Measurements from ENCODE around the gene CHTOP. TPM values are rescaled to one million over a fixed set of nuclear protein-coding genes. Genes with fewer than 3 reads are reported as not detected.

CHTOP gene
- total and polyA plus RNA-seq, 2 experiments from 2014 or later = 26.9 to 42.2 TPM

- no peak for TF ChIP-seq EZH2phosphoT487 (IDR thresholded peaks at IDR 0.05; ENCODE audit: insufficient read depth, low read depth)
- no peak for TF ChIP-seq EZH2 (IDR thresholded peaks at IDR 0.05; ENCODE audit: insufficient read depth, poor library complexity, severe bottlenecking)
- no peak overlapping the region for H3K27ac ChIP-seq
- 84% methylated on average over 7 of the region's 7 CpGs for WGBS, 2 experiments (ENCODE audit: low coverage in 1 of 2, low lambda C conversion rate in 2 of 2, missing lambda C conversion rate in 2 of 2)
- no peak for DNase-seq
- no peak overlapping the region for H3K9ac ChIP-seq
- no peak overlapping the region for H3K4me3 ChIP-seq
- H3K9me3 ChIP-seq (ENCODE audit: low read depth) = no peaks in the 10 kb centered on the region
- H3K9me2 ChIP-seq (ENCODE audit: insufficient read depth) = no peaks in the 10 kb centered on the region
- in situ Hi-C loops (cut with MboI) = no loop called here
- no peaks in the 10 kb centered on the region for H3K27me3 ChIP-seq (replicated peaks; ENCODE audit: insufficient read depth)
- H2AFZ ChIP-seq = no peak overlapping the region
- H3K36me3 ChIP-seq (ENCODE audit: low read depth) = peaks cover 22% of the 10 kb centered on the region
- peaks cover 75% of the 10 kb centered on the region for H3F3A ChIP-seq (ENCODE audit: insufficient read depth)
- no peak overlapping the region for H3K4me2 ChIP-seq (ENCODE audit: unreplicated experiment)
- H3K79me2 ChIP-seq (ENCODE audit: insufficient read depth) = peaks cover 8% of the 10 kb centered on the region
- H4K20me1 ChIP-seq (ENCODE audit: insufficient read depth) = no peaks in the 10 kb centered on the region
- H3K4me1 ChIP-seq (ENCODE audit: insufficient read depth) = peaks cover 22% of the 10 kb centered on the region; the same call in 1 of the 2 replicates
Measured at GRCh38 chr1:153599847-153600246, 34.0 kb upstream of the CHTOP start.

DNA sequence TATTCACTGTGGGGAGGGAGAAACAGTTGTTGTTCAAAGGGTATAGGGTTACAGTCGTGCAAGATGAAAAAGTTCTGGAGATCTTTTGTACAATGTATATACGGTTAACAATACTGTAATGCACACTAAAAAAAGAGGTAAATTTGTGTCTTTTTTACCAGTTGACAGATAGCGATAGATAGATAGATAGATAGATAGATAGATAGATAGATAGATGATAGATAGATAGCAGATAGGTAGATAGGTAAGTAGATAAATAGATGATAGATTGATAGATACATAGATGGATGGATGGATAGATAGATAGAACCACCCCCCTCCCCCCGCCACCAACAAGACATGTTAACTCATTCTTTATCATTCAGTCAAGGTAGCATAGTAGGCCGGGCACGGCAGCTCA lies 31.1 kb upstream of the CHTOP start:
- no peak overlapping the region for H3K27ac ChIP-seq
- H3K79me2 ChIP-seq (ENCODE audit: insufficient read depth) = peaks cover 30% of the 10 kb centered on the region
- H3K9me3 ChIP-seq (ENCODE audit: low read depth) = no peaks in the 10 kb centered on the region
- TF ChIP-seq EZH2 (IDR thresholded peaks at IDR 0.05; ENCODE audit: insufficient read depth, poor library complexity, severe bottlenecking) (no peak), EZH2phosphoT487 (IDR thresholded peaks at IDR 0.05; ENCODE audit: insufficient read depth, low read depth) (no peak)
- H3K9me2 ChIP-seq (ENCODE audit: insufficient read depth) = no peaks in the 10 kb centered on the region
- peaks cover 49% of the 10 kb centered on the region for H3K36me3 ChIP-seq (ENCODE audit: low read depth)
- peaks cover 17% of the 10 kb centered on the region; the same call in 1 of the 2 replicates for H3K4me1 ChIP-seq (ENCODE audit: insufficient read depth)
- no peak overlapping the region for H3K4me2 ChIP-seq (ENCODE audit: unreplicated experiment)
- no peak overlapping the region for H3K4me3 ChIP-seq
- 79 to 80% methylated on average over 6 of the region's 6 CpGs for WGBS, 2 experiments (ENCODE audit: low coverage in 1 of 2, low lambda C conversion rate in 2 of 2, missing lambda C conversion rate in 2 of 2)
- H2AFZ ChIP-seq = no peak overlapping the region
- H3K27me3 ChIP-seq (replicated peaks; ENCODE audit: insufficient read depth) = no peaks in the 10 kb centered on the region
- DNase-seq = no peak
- peaks cover 79% of the 10 kb centered on the region for H3F3A ChIP-seq (ENCODE audit: insufficient read depth)
- H3K9ac ChIP-seq = no peak overlapping the region
- no peaks in the 10 kb centered on the region for H4K20me1 ChIP-seq (ENCODE audit: insufficient read depth)
- in situ Hi-C loops (cut with MboI) = no loop called here

DNA sequence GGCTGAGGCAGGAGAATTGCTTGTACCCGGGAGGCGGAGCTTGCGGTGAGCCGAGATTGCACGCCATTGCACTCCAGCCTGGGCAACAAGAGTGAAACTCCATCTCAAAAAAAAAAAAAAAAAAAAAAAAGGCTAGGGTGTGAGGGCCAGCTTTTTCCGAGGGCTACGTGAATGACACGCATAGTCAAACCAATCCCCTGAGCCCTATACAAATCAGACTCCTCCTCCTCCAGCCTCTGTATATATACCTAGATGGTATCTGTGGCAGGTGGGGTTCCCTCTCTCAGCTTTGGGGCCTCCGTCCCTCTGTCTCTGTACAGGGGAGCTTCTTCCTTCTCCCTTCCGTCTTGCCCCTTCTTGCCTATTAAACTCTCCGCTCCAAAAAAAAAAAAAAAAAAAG lies 27.7 kb upstream of the CHTOP start:
- no peak for TF ChIP-seq EZH2phosphoT487 (IDR thresholded peaks at IDR 0.05; ENCODE audit: insufficient read depth, low read depth)
- TF ChIP-seq EZH2 (IDR thresholded peaks at IDR 0.05; ENCODE audit: insufficient read depth, poor library complexity, severe bottlenecking) = no peak
- no peaks in the 10 kb centered on the region for H3K27me3 ChIP-seq (replicated peaks; ENCODE audit: insufficient read depth)
- peaks cover 41% of the 10 kb centered on the region for H3K36me3 ChIP-seq (ENCODE audit: low read depth)
- no peak for DNase-seq
- no peaks in the 10 kb centered on the region for H3K9me2 ChIP-seq (ENCODE audit: insufficient read depth)
- no peak overlapping the region for H2AFZ ChIP-seq
- H3K4me2 ChIP-seq (ENCODE audit: unreplicated experiment) = no peak overlapping the region
- peaks cover 72% of the 10 kb centered on the region for H3F3A ChIP-seq (ENCODE audit: insufficient read depth)
- in situ Hi-C loops (cut with MboI) = no loop called here
- H3K4me1 ChIP-seq (ENCODE audit: insufficient read depth) = peaks cover 27% of the 10 kb centered on the region
- no peak overlapping the region for H3K4me3 ChIP-seq
- no peak overlapping the region for H3K9ac ChIP-seq
- no peak overlapping the region for H3K27ac ChIP-seq
- no peaks in the 10 kb centered on the region for H3K9me3 ChIP-seq (ENCODE audit: low read depth)
- no peaks in the 10 kb centered on the region for H4K20me1 ChIP-seq (ENCODE audit: insufficient read depth)
- peaks cover 60% of the 10 kb centered on the region for H3K79me2 ChIP-seq (ENCODE audit: insufficient read depth)
- WGBS, 2 experiments (ENCODE audit: low coverage in 1 of 2, low lambda C conversion rate in 2 of 2, missing lambda C conversion rate in 2 of 2) = 97% methylated on average over 11 of the region's 11 CpGs

DNA sequence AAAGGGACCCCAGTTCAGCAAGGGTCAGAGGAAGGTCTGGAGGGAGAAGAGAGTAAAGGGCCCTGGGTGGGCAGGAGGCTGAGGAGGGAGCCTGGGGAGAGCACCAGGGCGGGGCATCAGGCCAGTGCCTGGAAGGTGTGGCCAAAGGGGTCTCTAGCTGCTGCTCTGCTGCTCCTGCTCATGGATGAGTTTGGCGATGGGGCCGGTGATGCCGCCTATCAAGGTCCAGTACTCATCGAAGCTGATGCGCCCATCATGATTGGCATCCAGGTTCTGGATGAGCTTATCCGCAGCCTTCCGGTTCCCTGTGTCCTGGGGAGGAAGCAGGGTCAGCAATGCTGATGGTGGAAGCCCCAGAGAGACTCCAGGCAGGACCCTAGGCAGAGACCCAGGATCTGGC lies 26.5 kb upstream of the CHTOP start:
- TF ChIP-seq EZH2phosphoT487 (IDR thresholded peaks at IDR 0.05; ENCODE audit: insufficient read depth, low read depth) (no peak), EZH2 (IDR thresholded peaks at IDR 0.05; ENCODE audit: insufficient read depth, poor library complexity, severe bottlenecking) (no peak)
- Histone ChIP-seq H3K9me3 (ENCODE audit: low read depth) (no peaks in the 10 kb centered on the region), H3K27ac (no peak overlapping the region), H4K20me1 (ENCODE audit: insufficient read depth) (no peaks in the 10 kb centered on the region), H3F3A (ENCODE audit: insufficient read depth) (peaks cover 69% of the 10 kb centered on the region), H3K9ac (no peak overlapping the region), H3K27me3 (replicated peaks; ENCODE audit: insufficient read depth) (no peaks in the 10 kb centered on the region), H3K36me3 (ENCODE audit: low read depth) (peaks cover 39% of the 10 kb centered on the region), H3K4me2 (ENCODE audit: unreplicated experiment) (no peak overlapping the region), H3K79me2 (ENCODE audit: insufficient read depth) (peaks cover 72% of the 10 kb centered on the region), H3K4me3 (no peak overlapping the region), H3K9me2 (ENCODE audit: insufficient read depth) (no peaks in the 10 kb centered on the region), H2AFZ (no peak overlapping the region), H3K4me1 (ENCODE audit: insufficient read depth) (peaks cover 27% of the 10 kb centered on the region)
- DNase-seq = no peak
- WGBS, 2 experiments (ENCODE audit: low coverage in 1 of 2, low lambda C conversion rate in 2 of 2, missing lambda C conversion rate in 2 of 2) = 91 to 99% methylated on average over 8 of the region's 8 CpGs
- in situ Hi-C loops (cut with MboI) = no loop called here

All from GM23248 (cell line).